ENCODE measurements around the gene GPR31.

GRCh38 chr6:167113935-167114910 lies 43.6 kb downstream of the GPR31 start:
- no peak for TF ChIP-seq CTCF (IDR thresholded peaks at IDR 0.05)
- no peak for TF ChIP-seq POLR2A (IDR thresholded peaks at IDR 0.05)
